HG02642 (cell line): Measurements from ENCODE around the gene ATG4B.
"Not testable (repeated sequence)": the region's sequence is repeated elsewhere in the genome, so short reads cannot be mapped to it uniquely, and the experiment has no call there.

Source experiments
- ATAC-seq: cut with Tn5 transposase; IDR thresholded peaks from one replicate; pipeline ENCODE4 v1.9.1; 2021; ENCODE audit warnings: mild to moderate bottlenecking; ENCODE audit not compliant: unreplicated experiment, poor library complexity

The ATG4B gene

DNA sequence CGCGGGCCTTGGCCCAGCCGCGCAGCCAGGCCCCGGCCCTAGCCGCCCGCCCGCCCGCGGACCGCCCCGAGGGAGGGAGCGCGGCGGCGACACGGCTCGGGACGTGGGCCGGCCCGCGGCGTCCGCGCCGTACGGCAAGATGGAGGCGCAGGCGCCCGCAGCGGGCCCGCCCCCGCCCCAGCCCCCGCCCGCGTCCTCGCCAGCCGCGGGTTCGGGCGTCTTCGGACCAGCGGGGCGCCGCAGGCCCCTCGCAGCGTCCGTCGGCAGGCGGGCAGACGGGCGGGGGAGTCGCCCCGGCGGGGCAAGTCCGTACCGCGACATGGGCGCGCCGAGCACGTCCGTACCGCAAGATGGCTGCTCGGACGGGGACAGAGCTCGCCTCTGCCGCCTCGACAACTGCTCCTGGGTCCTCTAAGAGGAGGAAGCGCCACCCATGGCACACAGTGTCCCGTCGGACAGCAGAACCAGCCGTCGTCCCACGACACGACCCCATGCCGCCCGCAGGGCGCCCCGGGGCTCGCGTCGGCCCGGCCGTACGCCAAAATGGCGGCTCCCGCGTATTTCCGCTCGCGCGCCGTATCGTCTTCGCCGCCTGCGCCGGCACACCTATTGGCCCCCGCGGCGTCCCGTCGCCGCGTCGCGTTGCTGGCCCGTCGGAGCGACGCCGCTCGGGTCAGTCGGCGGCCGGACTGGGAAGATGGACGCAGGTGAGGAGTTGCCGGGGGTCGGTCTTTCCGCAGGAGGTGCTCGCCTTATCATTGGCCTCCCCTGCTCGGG is at the start of gene ATG4B, which contains the start of gene THAP4:
Gene ATG4B, plus strand, starts transcription at position 676 of the 777 bp plus-strand sequence. Its CDS starts 22 bp downstream, at position 698.
Gene THAP4, minus strand, starts transcription at position 141 of the 777 bp plus-strand sequence. CDS start 141 bp downstream, outside the sequence.
- ATAC-seq, result peak; percentile 72

DNA sequence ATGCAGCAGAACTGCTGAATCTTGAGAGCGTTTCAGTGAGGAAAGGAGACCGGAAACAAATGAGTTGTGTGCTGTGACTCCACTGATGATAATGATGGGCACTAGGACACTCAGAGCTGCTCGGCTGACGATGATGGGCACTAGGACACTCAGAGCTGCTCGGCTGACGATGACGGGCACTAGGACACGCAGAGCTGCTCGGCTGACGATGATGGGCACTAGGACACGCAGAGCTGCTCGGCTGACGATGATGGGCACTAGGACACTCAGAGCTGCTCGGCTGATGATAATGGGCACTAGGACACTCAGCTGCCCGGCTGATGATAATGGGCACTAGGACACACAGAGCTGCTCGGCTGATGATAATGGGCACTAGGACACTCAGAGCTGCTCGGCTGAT is 47.6 kb upstream of the ATG4B start:
- ATAC-seq, result not testable (repeated sequence)

DNA sequence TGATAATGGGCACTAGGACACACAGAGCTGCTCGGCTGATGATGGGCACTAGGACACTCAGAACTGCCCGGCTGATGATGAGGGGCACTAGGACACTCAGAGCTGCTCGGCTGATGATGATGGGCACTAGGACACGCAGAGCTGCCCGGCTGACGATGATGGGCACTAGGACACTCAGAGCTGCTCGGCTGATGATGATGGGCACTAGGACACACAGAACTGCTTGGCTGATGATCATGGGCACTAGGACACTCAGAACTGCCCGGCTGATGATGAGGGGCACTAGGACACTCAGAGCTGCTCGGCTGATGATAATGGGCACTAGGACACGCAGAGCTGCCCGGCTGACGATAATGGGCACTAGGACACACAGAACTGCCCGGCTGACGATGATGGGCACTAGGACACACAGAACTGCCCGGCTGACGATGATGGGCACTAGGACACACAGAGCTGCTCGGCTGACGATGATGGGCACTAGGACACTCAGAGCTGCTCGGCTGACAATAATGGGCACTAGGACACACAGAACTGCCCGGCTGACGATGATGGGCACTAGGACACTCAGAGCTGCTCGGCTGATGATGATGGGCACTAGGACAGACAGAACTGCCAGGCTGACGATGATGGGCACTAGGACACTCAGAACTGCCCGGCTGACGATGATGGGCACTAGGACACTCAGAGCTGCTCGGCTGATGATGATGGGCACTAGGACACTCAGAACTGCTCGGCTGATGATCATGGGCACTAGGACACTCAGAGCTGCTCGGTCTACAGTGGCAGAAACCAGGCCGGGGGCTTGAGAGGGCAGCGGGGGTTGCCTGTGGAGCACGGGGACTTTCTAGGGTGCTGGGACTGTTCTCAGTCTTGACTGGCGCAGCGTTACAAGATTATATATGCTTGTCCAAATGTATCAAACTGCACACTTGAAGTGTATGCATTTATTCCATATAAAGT is 46.7 kb upstream of the ATG4B start:
- ATAC-seq, result not testable (repeated sequence)

DNA sequence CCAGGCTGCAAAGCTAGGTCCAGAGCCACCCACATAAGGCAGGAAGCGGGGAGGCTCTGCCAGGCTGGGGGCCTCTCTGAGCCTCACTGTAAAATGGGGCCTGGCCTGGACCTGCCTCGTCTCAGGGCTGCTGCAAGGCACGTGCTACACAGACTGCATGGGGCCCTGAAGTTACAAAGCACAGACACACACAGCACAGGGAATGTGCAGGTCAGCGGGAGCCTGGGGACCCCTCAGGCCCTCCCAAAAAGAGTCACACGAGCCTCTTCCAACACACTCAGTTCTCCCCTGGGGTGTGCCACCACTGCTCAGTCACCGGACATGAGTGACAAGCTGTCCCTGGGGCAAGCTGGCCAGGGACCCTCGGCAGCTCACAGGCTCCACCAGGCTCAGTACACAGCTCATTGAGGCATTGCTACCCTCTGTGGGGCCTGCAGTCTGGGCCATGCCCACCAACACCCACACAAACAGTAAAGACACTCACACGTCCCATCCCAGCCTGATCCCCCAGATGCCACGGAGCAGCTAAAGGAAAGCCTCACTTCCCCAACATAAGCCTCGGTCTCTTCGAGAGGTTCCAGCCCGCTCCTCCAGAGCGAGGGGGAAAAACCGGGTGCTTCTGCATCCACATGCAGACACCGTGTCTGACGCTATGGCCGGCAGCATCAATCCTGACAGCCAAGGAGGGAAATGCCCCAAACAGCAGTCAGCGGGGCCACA is 45.2 kb upstream of the ATG4B start:
- ATAC-seq, result no peak

DNA sequence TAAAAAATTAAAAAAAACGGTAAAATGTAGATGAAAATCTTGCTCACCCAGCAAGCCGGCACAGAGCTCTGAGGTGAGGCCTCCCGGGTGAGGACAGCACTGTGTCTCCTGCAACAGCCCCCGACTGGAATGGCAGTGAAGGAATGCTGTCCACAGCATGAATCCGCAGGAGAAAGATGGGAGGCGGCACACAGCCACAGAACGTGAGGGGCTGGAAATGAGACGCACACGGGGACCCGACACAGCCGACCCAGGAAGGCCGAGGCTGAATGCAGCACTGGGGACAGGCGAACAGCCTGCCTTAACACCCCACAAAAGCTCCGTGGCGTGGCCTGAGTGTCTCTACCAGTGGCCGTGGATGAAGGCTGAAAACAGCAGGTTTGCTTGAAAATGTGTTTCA is 44.2 kb upstream of the ATG4B start:
- no peak for ATAC-seq

DNA sequence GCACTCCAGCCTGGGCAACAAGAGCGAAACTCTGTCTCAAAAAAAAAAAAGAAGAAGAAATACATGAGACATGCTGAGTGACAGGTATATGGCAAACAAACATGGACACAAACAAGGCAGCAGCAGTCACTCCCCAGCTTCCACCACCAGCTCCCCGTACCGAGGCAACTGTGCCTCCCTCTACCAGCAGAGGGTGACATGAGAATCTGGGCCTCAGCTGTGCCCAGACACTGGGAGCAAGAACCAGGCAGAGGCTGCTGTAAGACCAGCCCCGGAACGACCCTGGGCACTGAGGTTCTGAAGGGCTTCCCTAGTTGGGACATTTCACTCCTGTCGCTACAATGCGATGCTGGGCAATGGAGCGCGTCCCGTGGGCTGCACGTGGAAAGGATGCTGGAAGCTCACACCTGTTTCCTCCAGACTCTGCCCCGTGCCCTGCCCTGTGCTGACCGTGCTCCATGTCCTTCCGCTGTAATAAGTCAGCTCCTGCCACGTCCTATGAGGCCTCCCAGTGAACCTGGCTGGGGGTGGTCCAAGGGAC is 41.8 kb upstream of the ATG4B start:
- no peak for ATAC-seq

DNA sequence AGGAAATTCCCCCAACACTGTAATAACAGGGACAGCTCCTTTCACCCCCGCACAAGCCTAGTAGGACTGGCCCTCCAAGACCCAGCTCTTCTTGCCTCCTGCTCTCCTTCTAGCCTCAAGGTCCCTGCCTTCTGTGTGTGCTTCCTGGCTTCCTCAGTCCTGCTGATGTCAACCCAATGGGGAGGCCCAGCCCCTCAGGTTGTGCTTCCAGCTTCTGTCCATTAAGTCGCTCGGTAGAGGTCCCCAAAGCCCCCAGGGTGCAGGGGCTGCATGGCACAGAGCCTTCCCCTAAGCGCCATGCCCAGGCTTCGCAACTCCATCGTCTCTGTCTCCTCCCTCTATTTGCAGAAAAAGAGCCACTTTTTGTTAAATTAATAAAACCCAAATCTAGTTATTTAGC is 39.9 kb upstream of the ATG4B start:
- ATAC-seq, result no peak

DNA sequence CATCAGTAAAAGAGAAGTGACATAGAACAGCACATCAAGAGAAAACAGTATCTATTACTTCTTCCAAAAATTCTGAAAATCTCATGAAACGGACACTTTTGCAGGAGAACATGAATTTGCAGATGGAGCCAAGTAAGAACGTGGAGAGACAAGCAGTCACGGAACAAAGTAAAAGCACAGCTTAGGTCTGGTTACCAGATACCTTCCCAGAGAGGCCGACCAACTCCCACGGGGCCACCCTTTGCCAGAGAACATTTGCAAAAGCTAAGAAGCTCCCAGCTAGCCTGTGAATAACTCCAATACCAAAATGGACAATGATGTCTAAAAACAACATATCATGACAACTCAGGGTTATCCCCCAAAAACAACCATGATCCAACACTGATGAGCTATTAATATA is 39.4 kb upstream of the ATG4B start:
- no peak for ATAC-seq

DNA sequence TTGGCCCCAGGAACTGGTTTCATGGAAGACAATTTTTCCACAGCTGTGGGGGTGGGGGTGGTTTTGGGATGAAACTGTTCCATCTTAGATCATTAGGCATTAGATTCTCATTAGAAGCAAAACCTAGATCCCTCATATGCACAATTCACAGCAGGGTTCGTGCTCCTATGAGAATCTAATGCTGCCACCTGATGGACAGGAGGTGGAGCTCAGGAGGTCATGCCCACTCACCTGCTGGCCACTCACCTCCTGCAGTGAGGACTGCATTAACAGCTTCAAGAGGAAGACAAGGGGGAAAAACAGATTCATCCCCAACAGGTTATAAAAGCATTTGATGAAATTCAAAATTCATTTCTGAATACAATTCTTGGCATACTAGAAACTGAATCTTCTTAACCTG is 39.0 kb upstream of the ATG4B start:
- ATAC-seq, result no peak

DNA sequence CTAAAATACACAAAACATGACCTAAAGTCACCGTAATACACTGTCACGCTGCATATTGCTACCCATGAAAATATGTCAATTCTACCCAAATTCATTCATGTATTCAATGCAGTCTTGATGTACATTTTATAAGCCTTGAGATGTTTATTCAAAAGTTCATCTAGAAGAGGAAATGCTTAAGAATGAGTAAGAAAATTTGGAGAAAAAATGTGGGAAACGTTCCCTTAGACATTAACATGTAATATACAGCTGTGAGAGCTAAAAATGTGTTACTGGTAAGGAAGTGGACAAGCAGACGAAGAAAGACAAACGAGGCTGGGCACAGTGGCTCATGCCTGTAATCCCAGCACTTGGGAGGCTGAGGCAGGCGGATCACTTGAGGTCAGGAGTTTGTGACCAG is 37.9 kb upstream of the ATG4B start:
- ATAC-seq, result no peak

DNA sequence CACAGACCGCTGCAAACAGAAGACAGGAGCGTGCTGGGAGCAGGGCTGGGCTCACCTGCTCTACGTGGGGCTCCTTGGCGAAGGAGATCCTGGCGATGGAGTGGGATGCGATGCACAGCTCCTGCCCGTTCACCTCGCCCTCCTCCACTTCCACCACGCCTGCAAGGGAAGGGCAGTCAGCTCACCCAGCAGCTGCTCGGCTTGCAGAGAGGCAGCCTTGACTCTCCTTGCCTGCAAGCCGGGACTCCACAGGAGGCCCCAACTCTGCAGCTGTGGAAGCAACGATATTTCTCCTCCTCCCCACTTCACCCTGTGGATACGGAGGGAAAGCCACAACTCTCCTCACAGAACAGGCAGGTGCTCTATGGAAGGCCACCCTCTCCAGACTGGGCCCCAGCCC is 35.7 kb upstream of the ATG4B start:
- ATAC-seq, result no peak

DNA sequence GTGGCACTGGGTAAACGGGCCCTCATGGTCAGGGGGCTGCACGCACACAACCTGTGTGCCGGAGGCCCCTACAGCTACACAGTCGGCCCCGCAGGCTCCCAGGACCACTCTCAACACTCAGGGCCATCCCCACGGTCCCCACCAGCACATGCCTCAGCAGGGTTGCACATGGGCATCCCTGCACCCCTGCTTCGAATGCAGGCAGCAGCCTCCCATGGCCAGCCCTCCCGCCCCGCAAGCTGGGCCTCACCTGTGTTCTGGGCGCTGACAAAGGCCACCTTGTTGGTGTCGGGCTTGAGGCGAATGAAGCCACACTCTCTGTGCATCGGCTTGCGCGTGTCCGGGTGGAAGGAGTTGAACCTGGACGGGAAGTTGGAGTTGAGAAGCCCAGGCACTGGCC is 34.8 kb upstream of the ATG4B start:
- no peak for ATAC-seq

DNA sequence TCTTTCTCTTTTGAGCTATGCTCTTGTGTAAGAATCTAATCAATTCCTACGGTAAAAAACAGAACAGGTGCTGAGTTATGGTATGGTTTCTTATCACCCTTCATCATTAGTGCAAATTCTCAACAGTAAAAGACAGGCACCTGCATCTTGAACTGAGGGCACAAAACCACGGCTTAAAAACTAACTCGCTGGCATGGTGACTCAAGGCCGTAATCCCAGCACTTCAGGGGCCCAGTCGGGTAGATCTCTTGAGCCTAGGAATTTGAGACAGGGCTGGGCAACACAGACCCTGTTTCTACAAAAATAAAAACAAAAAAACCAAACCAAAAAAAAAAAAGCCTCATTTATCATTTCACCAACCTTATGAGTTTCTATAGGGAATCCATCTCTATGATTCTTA is 33.8 kb upstream of the ATG4B start:
- ATAC-seq, result no peak

DNA sequence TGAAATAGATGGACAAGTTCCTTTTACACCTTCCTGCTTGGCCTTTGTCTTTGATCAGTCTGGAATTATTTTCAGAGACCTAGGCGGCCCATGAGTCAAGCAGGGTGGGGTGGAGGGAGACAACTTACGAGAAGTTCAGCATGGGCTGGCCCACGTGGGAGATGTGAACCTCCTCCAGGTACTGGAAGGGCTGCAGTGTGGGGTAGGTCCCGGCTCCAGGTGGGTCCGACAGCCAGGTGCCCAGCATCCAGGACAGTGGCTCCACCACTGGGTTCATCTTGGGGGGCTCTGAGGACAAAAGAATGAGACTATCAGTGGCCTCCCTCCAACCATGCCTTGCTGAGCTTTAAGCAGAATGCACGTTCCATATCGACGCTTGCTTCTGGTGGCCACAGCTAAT is 31.3 kb upstream of the ATG4B start:
- no peak for ATAC-seq

DNA sequence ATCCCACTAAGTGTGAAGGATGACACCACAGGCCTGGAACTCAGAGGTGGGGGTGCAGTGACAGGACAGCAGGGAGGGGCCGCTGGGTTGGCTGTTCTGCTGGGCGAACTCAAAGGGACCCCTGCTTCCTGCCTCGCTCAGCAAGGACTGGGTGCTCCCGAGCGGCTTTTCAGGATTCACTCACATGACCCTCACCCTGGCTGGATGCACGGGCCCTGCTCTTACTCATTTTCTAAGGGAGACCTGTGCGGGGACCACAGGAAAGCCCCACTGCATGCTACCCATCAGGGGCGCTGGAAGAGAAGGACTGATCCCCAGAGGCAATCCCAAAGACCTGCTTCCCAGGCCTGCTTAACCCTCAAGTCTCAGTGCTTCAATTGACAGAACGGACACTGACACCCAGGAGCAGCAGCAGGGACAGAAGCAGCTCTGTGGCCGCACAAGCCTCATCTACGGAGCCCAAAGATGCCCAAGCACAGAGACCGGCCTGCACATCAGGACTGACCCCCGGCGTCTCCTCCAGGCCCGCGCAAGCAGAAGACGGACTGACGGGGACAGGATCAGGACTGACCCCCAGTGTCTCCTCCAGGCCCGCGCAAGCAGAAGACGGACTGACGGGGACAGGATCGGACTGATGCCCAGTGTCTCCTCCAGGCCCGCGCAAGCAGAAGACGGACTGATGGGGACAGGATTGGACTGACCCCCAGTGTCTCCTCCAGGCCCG is 30.2 kb upstream of the ATG4B start:
- ATAC-seq, result no peak

DNA sequence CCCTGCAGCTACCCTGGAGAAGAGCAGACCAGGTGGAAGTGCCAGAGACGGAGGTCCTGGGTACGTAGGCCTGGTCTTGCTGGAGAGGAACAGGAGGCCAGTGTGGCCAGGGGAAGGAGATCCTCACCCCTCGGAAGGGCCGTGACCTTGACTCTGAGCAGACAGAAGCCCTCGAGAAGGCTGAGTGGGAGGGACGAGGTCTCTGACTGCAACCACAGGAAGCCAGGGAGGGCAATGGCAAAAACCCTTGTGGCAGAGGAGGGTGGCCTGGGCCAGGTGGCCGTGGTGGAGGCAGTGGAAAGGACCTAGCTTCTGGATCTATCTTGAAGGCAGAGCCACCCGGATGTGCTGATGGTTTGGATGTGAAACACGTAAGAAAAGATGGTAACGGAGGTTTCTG is 28.6 kb upstream of the ATG4B start:
- no peak for ATAC-seq

DNA sequence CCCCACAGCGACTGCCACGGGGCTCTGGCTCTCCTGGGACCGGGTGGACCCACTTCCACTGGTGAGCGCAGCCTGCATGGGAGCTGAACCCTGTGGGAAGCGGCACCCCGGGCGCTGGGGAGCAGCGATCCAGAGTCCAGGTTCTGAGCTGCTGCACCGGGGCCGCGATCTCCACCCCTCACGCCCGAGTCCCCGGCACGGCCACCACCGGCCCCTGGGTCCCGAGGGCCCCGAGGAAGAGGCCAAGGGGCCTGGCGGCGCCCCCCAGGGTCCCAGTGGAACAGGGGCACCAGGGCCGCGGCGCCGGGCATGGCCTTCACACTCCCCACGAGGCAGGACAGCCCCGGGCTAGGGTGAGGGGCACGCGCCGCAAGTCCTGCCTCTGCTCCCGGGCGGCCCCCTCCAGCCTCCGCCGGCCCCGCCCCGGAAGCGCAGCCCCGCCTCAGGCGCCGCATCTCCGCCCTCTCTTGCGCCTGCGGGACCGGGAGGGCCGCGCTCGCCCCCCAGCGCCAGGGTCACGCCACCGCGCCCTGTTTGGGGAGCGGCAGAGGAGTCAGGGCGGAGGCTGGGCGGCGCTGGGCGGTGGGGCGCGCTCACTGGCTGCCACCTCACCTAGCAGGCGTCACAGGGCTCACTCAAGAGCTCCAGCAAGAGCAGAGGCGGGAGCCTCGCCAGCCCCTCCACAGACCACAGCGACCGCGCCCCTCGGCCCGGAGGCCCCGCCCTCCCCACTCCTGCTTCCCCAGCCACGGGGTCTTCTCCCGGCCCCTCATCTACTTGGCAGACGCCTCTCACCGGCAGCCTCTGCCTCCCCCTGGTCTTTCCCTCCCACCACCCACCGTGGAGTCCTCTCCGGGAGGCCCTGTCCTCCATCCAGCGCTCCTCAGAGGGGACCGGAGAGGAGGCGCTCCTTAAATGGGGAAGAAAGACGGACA is 27.4 kb upstream of the ATG4B start:
- ATAC-seq, result peak; percentile 94

DNA sequence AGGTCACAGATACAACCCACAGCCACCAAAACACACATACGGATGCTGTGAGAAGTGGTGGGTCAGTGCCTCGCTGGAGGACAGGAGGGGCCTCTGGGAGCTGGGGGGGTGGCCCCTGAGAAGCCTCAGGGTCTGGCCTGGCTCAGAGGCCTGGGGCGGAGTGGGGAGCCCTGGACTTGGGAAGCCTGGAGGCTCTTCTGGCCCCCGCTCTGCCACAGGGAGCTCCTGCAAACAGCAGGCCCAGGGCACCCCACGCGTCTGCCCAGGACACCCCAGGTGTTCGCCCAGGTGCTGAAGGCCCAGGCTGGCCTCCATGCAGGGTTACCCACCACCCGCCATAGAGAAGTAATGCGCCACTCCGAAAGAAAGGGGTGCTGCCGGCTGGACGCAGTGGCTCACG is 26.4 kb upstream of the ATG4B start:
- no peak for ATAC-seq
